Mesodermal cell (in vitro differentiated cells): ENCODE results near the gene STYXL2.

Source experiments
- H3K27ac ChIP-seq: 2 replicates; pipeline ENCODE4 v1.7.0; 2013; ENCODE audit warnings: mild to moderate bottlenecking, low read depth, low read length, moderate library complexity; ENCODE audit not compliant: severe bottlenecking
- H3K36me3 ChIP-seq: 2 replicates; pipeline ENCODE4 v1.7.1; 2013; ENCODE audit warnings: mild to moderate bottlenecking, low read length, moderate library complexity; ENCODE audit not compliant: control insufficient read depth, insufficient read depth
- H3K4me1 ChIP-seq: one replicate; pipeline ENCODE4 v1.7.1; 2013; ENCODE audit warnings: mild to moderate bottlenecking, low read length; ENCODE audit not compliant: insufficient read depth, control insufficient read depth, poor library complexity, severe bottlenecking
- H3K4me3 ChIP-seq: 2 replicates; pipeline ENCODE4 v1.7.0; 2013; ENCODE audit warnings: low read length, control low read depth, mild to moderate bottlenecking; ENCODE audit not compliant: insufficient read depth, poor library complexity, severe bottlenecking; ENCODE audit errors: extremely low read depth
- H3K9me3 ChIP-seq: 2 replicates; pipeline ENCODE4 v1.7.1; 2013; ENCODE audit warnings: mild to moderate bottlenecking, low read length, moderate library complexity; ENCODE audit not compliant: control insufficient read depth
- WGBS, 2 experiments: methylation state at CpG; one replicate each; pipeline ENCODE4 v1.1.5; 2013; ENCODE audit warnings: missing lambda C conversion rate in 2 of 2; ENCODE audit not compliant: insufficient coverage in 2 of 2; 5-methylcytosine and 5-hydroxymethylcytosine counted together

Gene STYXL2

DNA sequence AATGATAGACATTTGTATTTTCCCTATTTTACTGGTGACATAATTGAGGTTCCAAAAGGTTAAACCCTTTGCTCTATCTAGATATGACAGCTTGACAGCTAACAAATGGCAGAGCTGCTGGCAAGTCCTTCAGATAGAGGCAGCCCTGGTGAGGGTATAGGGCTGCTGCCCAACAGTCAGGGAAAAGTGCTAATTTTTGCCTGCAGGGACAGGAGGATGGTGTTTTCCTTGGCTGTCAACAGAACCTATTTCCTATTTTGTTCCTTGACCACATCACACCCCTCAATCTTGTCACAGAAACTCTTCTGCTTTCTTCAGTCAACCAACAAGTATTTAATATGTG, 16.0 kb upstream of the STYXL2 start:
- peaks cover 6% of the 10 kb centered on the region for H3K4me1 ChIP-seq
- no peak overlapping the region for H3K4me3 ChIP-seq
- H3K36me3 ChIP-seq: no peaks in the 10 kb centered on the region
- H3K27ac ChIP-seq: no peak overlapping the region
- no peaks in the 10 kb centered on the region for H3K9me3 ChIP-seq

DNA sequence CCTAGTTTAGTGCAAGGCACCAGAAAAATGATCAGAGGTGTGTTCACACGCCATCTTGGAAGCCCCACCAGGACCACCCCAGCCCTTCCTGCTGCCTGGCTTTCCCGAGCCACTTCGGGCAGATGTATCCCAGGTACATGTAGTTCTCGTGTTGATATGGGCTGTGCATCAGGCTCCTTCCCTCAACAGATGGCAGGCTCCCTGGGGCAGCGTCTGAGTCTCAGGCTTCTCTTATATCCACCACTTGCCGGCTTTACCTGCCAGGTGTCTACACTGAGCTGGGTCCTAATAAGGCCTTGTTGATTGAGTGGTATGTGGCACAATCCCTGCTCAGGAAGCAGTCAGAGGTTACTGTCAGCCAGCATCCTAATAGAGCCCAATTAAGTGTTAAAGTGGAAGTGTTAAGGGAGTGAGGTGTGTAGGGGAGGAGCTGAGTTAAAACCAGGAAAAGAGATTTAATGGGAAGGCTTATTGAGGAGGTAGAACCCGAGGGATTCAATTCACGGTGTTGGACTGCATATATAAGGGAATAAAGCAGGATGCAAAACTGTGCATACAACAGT, 12.2 kb upstream of the STYXL2 start:
- H3K9me3 ChIP-seq: no peaks in the 10 kb centered on the region
- H3K4me3 ChIP-seq: no peak overlapping the region
- 92 to 93% methylated on average over 2 to 6 of the region's 8 CpGs for WGBS, 2 experiments
- peaks cover 7% of the 10 kb centered on the region for H3K4me1 ChIP-seq
- H3K36me3 ChIP-seq: no peaks in the 10 kb centered on the region
- no peak overlapping the region for H3K27ac ChIP-seq

DNA sequence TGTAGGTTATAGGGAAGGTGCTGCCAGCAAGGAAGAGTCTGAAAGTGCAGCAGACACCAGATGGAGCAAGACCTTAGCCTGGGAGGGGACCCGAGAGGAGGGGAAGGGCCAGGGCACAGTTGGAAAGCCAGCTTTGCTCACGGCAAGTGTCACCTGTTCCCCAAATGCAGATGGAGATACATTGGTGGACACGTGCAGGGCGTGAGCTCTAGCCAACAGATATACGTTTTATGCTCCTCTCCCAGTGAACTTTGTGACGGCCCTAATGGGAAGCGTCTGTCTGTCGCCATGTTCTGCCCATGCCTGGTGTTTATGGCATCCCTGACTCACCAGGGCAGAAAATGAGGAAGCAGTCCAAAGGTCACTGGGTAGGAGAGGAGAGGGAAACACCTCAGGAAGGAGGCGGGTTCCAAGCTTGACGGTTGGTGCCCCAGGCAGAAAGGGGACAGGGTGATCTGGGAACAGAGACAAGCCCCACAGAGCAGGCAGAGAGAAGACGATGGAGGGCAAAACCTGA, 11.3 kb upstream of the STYXL2 start:
- Histone ChIP-seq H3K4me3 (no peak overlapping the region), H3K27ac (no peak overlapping the region), H3K36me3 (no peaks in the 10 kb centered on the region), H3K4me1 (peaks cover 7% of the 10 kb centered on the region), H3K9me3 (no peaks in the 10 kb centered on the region)
- 85 to 92% methylated on average over 11 of the region's 11 CpGs for WGBS, 2 experiments

DNA sequence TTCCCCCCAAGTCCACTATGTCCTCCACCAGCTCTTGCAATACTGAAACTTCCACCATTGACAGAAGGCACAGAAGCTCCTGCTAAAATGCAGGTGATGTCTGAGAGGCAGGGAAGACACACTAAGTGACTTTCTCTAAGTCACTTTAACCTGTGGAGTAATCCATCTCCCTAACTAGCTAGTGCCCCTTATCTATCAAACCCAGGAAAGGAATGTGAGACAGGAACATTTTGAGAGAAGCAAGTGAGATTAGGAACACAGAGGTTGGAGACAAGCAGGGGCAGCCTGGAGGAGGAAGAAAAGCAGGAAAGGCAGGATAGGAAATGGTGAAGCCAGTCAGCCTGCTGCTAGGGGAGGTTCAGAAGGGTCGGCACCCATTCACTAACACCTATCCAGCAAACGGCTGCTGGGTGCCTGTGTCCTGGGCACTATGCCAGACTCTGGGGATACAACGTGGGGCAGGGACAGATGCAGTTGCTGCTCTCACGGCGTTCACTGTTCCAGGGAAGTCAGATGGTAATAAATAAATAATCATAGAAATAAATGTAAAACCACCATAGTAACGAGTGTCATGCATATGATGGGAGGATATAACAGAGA, 10.7 kb upstream of the STYXL2 start:
- 100% methylated on average over 1 of the region's 6 CpGs for WGBS, 2 experiments
- H3K4me1 ChIP-seq: peaks cover 7% of the 10 kb centered on the region
- no peak overlapping the region for H3K27ac ChIP-seq
- no peaks in the 10 kb centered on the region for H3K36me3 ChIP-seq
- H3K9me3 ChIP-seq: no peaks in the 10 kb centered on the region
- no peak overlapping the region for H3K4me3 ChIP-seq

DNA sequence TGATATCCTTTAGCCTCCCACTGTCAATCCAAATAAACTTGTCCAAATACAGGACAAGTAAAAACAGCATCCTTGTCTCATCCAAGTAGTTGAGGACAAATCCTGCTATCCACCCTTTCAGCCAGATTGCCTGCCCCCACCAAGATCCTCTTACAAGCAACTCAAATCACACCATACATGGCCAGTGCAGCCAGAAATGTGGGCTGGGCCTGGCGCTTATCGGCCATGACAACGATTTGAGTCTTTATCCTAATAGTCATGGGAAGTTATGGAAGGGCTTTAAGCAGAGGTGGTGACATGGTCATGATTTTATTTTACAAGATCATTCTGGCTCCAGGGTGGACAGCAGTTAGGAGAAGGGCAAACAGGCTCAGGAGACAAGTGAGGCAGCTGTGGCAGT, 10.0 kb upstream of the STYXL2 start:
- Histone ChIP-seq H3K36me3 (no peaks in the 10 kb centered on the region), H3K4me1 (peaks cover 7% of the 10 kb centered on the region), H3K9me3 (no peaks in the 10 kb centered on the region), H3K4me3 (no peak overlapping the region), H3K27ac (no peak overlapping the region)
- 96% methylated on average over 3 of the region's 3 CpGs; no CpG with 5 or more reads in 1 of the 2 experiments for WGBS, 2 experiments

DNA sequence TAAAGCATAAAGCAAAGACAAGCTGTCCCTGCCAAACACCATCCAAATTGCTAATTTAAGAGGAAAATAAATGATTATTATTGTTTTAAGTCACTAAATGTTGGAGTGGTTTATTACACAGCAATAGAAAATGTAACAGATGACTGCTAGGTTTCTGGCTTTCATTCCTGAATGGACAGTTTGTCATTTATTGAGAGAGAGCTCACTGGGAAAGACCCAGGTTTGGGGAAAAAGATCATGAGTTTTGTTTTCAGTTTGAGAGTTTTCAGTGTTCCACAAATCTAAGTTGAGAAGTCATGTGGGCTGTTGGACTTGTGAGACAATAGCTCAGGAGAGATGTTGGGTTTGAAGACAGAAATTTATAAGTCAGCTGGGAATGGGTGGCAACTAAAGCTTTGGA, 9.1 kb upstream of the STYXL2 start:
- Histone ChIP-seq H3K4me1 (peaks cover 7% of the 10 kb centered on the region), H3K27ac (no peak overlapping the region)

DNA sequence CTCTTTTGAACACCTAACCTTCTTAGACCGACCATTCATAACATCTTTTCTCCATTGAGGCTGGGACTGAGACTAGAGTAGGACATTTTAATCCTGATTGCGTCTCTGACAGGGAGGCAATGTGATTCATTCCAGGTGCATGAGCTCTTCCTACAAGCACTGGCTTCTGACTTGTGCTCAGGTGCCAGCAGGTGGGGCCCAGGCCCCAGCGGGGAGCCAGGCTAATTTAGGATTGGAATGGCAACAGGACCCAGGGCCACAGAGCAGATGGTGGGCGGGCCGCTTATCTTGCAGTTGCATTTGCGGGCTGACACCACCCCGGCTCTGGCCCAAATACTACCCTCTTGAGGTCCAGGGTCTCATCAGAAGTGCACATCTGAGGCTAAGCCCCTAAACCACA, 7.8 kb upstream of the STYXL2 start:
- 87 to 88% methylated on average over 5 of the region's 7 CpGs for WGBS, 2 experiments
- Histone ChIP-seq H3K4me1 (peaks cover 7% of the 10 kb centered on the region), H3K36me3 (no peaks in the 10 kb centered on the region), H3K27ac (no peak overlapping the region), H3K4me3 (no peak overlapping the region), H3K9me3 (no peaks in the 10 kb centered on the region)

More for the DNA sequence above, 9.1 kb upstream of the STYXL2 start:
- Histone ChIP-seq H3K36me3 (no peaks in the 10 kb centered on the region), H3K4me3 (no peak overlapping the region), H3K9me3 (no peaks in the 10 kb centered on the region)

DNA sequence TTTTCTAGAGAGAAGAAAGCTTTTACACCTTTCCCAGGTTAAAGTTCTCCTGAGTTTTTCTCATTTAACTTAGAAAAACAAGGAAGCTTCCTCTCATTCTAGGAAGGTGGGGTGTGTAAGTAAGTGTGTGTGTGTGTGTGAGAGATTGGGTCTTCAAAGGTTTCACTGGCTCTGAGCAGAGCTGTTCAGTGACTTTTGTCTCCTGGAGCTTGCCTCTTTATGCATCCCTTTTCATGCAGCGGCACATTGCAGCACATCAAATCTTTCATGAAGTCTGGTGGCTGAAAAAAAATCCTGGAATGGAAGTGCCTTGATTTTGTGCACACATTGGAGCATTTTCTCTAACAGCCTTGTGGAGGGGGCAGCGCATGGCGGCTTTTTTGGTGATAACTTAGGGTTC, 7.1 kb upstream of the STYXL2 start:
- no peaks in the 10 kb centered on the region for H3K9me3 ChIP-seq
- 57 to 78% methylated on average over 1 to 3 of the region's 3 CpGs for WGBS, 2 experiments
- H3K27ac ChIP-seq: no peak overlapping the region
- peaks cover 7% of the 10 kb centered on the region for H3K4me1 ChIP-seq
- H3K36me3 ChIP-seq: no peaks in the 10 kb centered on the region
- H3K4me3 ChIP-seq: no peak overlapping the region

DNA sequence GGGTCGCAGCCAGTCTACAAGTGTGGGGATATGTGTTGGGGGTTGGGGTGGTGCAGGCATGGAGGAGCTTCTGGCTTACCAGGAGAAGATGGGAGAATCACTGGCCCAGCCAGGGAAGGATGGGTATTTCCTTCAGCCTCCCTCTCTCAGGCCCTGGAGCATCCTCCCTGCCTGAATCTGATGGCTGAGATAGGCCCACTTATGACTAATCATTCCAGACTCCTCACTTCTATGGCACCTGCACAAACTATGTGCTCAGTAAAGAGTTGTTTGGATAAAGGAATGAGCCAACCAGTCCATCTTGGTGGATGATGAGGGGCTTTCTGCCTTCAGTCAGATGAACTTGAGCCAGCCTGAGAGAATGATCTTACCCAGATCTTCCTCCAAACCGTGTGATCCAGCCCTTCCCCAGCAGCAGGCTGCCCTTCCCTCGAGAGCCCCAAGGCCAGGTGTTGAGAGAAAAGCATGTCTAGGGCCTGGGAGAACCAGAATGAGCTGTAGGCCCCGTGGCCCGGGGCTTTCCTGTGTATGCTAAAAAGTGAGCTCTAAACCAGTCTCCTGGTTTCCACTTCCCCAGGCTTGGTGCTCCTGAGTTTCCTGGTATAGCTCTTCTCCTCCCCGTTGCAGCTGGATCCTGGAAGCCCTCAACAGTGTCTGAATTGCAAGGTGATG, 5.0 kb upstream of the STYXL2 start:
- H3K27ac ChIP-seq: no peak overlapping the region
- H3K4me1 ChIP-seq: peaks cover 7% of the 10 kb centered on the region
- WGBS, 2 experiments: 84 to 87% methylated on average over 4 to 6 of the region's 6 CpGs
- H3K9me3 ChIP-seq: no peaks in the 10 kb centered on the region
- H3K4me3 ChIP-seq: no peak overlapping the region
- no peaks in the 10 kb centered on the region for H3K36me3 ChIP-seq

DNA sequence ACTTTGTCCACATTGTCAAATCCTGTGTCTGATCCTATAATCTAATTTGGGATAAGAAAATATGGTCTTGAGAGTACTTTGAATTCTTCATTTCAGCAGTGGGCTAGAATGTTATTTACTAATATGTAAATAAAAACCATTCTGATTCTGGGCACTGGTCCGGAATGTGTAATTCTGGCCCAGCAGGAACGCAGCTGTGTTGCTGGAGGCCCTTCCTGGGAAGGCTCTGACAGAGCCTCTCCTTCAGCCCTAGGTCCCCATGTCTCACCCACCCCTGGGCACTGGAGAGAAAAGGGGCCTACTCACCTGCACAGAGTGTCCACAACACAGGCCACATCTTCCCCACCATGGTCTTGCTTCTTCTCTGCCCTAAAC, 3.9 kb upstream of the STYXL2 start:
- Histone ChIP-seq H3K27ac (no peak overlapping the region), H3K9me3 (no peaks in the 10 kb centered on the region), H3K4me1 (peaks cover 17% of the 10 kb centered on the region), H3K36me3 (no peaks in the 10 kb centered on the region), H3K4me3 (no peak overlapping the region)
- 83 to 86% methylated on average over 1 to 2 of the region's 2 CpGs for WGBS, 2 experiments

DNA sequence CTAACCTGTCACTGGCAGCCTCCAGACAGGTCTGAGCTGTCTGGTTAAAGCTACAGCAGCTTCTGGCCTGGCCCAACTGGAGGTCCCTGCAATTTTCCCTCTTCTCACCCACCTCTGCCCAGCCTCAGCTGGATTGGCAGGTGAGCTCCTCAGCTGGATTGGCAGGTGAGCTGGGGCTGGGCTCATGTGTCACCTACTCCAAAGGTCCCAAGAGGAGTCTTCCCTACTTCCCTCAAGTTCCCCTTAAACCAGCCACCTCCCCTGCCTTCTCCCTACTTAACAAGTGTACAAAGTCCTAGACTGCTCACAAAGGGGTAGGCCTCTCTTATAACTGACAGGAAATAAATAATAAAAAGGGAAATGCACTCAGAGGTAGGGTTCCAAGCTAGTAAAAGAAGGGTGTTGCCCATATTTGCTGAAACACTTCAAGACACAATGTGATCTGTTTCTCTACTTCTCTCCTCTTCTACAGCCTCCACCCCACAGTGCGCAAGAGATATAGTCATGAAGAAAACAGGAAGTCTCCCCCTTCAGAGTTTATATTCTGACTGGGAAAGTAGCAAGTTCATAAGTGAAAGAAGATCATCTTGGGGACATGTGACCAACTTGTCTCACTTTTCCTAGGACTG, 3.4 kb upstream of the STYXL2 start, which contains the start of gene GPA33:
TSS of gene GPA33 (minus strand) at position 64 of the 629 bp plus-strand sequence. CDS start 90 bp downstream, outside the sequence.
- Histone ChIP-seq H3K27ac (no peak within 1 kb of the TSS), H3K4me3 (no peak within 1 kb of the TSS)

More for the DNA sequence above, 3.4 kb upstream of the STYXL2 start, which contains the start of gene GPA33:
- Histone ChIP-seq H3K4me1 (peaks cover 20% of the 10 kb centered on the region), H3K36me3 (no peaks in the 10 kb centered on the region), H3K9me3 (no peaks in the 10 kb centered on the region)
- WGBS, 2 experiments: no CpG with 5 or more reads among the region's 1 CpG
